DND-41 (cell line): ENCODE measurements around the gene PTPRN2.

Experiments used
- EZH2 ChIP-seq: IDR thresholded peaks from 3 replicates; pipeline ENCODE4 v1.6.1; 2012; ENCODE audit warnings: borderline replicate concordance, low read depth, mild to moderate bottlenecking, moderate library complexity, low read length, inconsistent platforms; ENCODE audit not compliant: severe bottlenecking
- TF ChIP-seq, protein P1 (sequence below): IDR thresholded peaks from 2 replicates; pipeline ENCODE4 v1.5.1; 2012; ENCODE audit warnings: borderline replicate concordance, low read length, moderate library complexity, mild to moderate bottlenecking; ENCODE audit not compliant: poor library complexity, severe bottlenecking; ENCODE audit errors: extremely low read depth

DNA sequence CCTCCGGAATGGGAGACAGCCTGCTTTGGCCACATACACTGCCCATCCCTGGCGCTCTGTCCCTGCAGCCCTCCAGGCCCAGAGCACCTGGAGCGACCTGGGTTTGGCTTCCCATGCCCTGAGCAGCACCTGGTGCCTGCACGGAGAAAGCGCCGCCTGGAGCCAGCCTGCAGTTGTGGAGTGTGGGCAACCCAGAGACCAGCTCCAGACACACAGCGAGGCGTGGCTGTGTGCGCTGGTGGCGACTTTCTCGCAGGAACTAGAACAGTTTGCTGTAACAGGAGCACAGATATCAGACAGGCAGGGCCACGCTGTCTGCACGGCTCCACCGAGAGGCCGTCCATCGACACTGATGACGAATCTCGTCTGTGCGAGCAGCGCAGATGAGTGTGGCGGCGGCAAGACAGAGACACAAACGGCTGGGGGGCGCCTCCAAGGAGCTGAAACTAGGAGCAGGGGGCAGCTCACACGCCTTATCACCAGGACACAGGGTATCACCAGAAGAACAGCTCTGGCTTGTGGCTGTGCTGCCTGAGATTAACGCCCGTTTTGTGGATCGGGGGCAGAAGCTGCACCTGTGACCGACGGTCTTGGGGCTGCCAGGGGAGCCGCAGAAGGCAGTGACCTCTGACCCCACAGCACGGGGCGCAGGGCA lies 975.5 kb downstream of the PTPRN2 start:
- TF ChIP-seq, protein P1, sequence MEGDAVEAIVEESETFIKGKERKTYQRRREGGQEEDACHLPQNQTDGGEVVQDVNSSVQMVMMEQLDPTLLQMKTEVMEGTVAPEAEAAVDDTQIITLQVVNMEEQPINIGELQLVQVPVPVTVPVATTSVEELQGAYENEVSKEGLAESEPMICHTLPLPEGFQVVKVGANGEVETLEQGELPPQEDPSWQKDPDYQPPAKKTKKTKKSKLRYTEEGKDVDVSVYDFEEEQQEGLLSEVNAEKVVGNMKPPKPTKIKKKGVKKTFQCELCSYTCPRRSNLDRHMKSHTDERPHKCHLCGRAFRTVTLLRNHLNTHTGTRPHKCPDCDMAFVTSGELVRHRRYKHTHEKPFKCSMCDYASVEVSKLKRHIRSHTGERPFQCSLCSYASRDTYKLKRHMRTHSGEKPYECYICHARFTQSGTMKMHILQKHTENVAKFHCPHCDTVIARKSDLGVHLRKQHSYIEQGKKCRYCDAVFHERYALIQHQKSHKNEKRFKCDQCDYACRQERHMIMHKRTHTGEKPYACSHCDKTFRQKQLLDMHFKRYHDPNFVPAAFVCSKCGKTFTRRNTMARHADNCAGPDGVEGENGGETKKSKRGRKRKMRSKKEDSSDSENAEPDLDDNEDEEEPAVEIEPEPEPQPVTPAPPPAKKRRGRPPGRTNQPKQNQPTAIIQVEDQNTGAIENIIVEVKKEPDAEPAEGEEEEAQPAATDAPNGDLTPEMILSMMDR: no peak
- no peak for TF ChIP-seq EZH2
